Eye (tissue), 1 donor: ENCODE measurements around the gene HSPA1B.
"Not testable (repeated sequence)": the region's sequence is repeated elsewhere in the genome, so short reads cannot be mapped to it uniquely, and the experiment has no call there.

Experiments
- DNase-seq: peaks from one replicate; pipeline ENCODE4 v3.0.0-alpha.2; 2015

The HSPA1B gene

DNA sequence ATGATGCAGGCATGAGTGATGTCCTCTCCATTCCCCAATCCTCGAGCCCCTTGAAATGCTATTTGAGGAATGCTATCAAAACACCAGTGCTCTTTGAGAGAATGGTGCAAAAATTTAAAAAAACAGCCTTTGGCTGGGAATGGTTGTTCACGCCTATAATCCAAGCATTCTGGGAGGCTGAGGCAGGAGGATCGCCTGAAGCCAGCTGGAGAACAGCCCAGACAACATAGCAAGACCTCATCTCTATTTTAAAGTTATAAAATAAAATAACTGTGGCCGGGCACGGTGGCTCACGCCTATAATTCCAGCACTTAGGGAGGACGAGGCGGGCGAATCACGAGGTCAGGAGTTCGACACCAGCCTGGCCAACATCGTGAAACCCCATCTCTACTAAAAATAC is 27.8 kb upstream of the HSPA1B start:
- DNase-seq = no peak

DNA sequence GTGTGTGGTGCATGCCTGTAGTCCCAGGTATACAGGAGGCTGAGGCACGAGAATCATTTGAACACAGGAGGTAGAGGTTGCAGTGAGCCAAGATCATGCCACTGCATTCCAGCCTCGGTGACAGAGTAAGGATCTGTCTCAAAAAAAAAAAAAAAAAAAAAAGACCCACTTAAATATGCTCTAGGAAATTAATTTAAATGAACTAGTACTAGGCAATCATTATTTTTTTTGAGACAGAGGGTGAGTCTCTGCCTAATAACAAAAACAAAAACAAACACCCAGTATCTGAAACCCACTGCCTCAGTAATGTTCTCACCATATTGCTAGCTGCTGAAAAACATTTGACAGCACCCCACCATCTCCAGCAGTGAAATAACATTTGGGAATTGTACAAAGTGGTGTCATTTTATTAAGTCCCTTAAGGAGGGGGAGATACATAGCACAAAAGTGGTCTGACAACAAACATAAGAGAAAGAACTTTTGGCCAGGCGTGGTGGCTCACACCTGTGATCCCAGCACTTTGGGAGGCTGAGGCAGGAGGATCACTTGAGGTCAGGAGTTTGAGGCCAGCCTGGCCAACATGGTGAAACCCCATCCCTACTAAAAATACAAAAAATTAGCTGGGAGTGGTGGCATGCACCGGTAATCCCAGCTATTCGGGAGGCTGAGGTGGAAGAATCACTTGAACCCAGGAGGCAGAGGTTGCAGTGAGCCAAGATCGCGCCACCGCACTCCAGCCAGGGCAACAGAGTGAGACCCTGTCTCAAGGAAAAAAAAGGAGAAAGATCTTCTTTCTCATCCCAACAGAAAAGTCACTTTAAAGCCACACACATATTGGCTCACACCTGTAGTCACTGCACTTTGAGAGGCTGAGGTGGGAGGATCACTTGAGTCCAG is 26.3 kb upstream of the HSPA1B start:
- DNase-seq = not testable (repeated sequence)

DNA sequence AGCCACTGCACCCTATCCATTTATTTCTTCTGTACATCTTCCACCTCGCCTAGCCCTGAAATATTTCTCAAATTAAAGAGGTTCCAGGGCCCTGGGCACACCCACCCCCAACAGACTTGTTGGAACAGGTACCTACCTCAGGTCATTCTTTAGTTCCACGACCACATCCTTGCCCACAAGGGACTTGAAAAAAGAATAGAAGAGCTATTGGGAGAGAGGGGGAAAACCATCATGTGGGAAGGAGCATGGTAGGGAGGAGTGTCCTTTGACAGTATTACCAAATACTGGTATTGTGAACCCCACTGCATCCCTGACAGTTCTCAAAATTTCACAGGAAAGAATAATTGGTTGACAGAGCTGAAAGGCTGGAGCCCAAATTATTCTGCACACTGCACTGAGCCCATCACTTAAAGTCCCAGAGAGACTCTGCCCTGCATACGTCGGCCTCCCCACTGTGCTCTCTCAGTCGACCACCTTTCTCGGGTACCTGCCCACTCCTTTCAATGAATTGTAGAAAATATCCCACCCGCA is 21.5 kb upstream of the HSPA1B start:
- DNase-seq = no peak

DNA sequence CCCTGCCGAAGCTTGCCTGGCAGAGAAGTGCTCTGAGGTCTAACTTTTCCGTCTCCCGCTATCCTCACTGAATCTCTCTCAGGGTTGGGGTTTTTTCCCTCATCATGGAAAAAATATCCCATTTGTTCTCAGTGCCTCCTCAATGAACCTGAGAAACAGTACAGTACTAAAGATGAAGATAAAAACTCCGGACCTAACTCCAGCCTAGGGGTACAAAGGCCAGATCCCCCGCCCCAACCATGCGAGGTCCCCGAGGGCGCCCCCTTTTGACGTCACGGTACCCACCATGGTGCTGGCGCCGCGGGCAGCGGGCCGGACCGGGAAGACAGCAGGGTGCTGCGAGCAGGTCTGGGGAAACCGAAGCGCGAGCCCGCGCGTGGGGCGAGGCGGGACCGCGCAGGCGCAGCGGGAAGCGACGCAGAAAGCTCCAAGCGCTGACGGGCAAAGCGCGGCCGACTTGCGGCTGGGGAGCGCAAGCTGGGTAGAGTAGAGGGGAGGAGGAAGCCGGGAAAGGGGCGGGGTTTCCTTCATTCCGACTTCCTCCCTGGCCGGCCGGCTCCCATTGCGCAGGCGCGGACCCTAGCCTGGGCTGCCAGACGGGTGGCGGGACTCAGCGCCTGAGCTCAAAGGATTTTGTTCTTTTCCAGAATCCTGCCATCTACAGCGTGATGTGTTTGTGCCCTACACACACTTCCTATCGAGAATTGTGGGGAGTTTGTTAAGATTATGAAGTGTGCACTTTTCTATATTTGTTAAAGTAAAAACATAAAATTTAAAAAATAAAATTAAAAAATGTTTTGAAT is 20.9 kb upstream of the HSPA1B start, which contains the start of gene LSM2:
LSM2 (minus strand) TSS at position 497 of the 803 bp plus-strand sequence; CDS start at position 288, 209 bp downstream.
- DNase-seq = peak; percentile 99

DNA sequence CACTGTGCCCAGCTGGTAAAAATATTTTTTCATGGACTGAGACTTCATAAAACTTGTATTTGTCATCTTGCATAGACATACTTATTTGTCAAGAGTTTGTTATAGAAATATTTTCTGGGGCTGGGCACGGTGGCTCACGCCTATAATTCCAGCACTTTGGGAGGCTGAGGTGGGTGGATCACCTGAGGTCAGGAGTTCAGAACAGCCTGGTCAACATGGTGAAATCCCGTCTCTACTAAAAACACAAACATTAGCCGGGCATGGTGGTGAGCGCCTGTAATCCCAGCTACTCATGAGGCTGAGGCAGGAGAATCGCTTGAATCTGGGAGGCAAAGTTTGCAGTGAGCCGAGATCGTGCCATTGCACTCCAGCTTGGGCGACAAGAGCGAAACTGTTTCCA is 18.9 kb upstream of the HSPA1B start:
- DNase-seq = not testable (repeated sequence)

DNA sequence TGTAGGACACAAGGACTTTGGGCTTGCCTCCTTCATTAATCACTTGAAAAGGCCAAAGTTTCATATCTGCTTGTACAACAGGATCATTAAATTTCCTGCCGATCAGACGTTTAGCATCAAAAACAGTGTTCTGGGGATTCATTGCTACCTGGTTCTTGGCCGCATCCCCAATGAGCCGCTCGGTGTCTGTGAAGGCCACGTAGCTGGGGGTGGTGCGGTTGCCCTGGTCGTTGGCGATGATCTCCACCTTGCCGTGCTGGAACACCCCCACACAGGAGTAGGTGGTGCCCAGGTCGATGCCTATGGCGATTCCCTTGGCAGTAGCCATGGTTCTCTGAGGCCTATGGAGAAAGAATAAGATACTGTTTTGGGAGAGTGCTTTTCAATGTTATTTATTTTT is 15.9 kb upstream of the HSPA1B start:
- no peak for DNase-seq

DNA sequence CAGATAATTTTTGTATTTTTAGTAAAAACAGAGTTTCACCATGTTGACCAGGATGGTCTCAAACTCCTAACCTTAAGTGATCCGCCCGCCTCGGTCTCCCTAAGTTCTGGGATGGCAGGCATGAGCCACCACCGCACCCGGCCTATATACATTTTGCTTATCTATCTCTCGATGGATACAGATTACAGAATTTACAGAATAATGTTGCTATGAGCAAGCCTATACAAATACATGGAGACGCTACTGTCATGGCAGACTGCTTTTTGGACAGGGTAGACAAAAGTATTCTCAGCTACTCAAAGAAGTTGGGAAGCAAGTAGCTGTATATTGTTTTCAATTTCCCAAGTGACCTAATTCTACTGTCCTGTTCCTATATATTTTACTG is 14.1 kb upstream of the HSPA1B start:
- DNase-seq = no peak

DNA sequence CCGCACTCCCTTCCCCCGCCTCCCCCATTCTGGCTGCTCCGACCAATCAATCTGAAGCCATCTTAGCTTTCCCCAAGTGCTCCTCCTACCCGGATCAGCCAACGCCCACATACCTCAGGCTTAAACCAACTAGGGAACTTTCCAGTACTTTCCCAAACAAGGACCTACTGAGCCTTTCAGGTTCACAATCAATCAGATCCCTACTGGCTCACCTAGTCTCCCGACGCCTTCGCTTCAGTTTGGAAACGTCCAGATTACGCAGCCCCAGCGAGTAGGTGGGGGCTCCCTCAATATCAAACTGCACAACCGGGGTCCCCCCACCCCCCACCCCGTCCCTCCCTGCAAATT is 12.9 kb upstream of the HSPA1B start:
- DNase-seq = peak; percentile 98

DNA sequence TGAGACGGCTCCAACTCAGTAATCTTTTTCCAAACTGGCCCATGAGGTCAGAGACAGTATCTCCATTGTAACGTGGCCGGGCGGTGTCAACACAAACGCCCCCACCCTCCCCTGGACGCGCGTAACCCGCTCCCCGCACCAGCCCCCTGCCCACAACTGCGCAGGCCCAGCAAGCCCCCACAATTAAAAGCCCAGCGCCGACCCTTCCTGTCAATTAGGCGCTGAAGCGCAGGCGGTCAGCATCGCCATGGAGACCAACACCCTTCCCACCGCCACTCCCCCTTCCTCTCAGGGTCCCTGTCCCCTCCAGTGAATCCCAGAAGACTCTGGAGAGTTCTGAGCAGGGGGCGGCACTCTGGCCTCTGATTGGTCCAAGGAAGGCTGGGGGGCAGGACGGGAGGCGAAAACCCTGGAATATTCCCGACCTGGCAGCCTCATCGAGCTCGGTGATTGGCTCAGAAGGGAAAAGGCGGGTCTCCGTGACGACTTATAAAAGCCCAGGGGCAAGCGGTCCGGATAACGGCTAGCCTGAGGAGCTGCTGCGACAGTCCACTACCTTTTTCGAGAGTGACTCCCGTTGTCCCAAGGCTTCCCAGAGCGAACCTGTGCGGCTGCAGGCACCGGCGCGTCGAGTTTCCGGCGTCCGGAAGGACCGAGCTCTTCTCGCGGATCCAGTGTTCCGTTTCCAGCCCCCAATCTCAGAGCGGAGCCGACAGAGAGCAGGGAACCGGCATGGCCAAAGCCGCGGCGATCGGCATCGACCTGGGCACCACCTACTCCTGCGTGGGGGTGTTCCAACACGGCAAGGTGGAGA is 12.3 kb upstream of the HSPA1B start, which contains the start of the genes HSPA1A and HSPA1L:
HSPA1A (plus strand) TSS at position 519 of the 814 bp plus-strand sequence; CDS start at position 733, 214 bp downstream.
HSPA1L (minus strand) TSS at position 259 of the 814 bp plus-strand sequence. CDS start 3,311 bp downstream, outside the sequence.
- DNase-seq = peak; percentile 98

DNA sequence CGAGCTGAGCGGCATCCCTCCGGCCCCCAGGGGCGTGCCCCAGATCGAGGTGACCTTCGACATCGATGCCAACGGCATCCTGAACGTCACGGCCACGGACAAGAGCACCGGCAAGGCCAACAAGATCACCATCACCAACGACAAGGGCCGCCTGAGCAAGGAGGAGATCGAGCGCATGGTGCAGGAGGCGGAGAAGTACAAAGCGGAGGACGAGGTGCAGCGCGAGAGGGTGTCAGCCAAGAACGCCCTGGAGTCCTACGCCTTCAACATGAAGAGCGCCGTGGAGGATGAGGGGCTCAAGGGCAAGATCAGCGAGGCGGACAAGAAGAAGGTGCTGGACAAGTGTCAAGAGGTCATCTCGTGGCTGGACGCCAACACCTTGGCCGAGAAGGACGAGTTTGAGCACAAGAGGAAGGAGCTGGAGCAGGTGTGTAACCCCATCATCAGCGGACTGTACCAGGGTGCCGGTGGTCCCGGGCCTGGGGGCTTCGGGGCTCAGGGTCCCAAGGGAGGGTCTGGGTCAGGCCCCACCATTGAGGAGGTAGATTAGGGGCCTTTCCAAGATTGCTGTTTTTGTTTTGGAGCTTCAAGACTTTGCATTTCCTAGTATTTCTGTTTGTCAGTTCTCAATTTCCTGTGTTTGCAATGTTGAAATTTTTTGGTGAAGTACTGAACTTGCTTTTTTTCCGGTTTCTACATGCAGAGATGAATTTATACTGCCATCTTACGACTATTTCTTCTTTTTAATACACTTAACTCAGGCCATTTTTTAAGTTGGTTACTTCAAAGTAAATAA is 10.2 kb upstream of the HSPA1B start:
- not testable (repeated sequence) for DNase-seq

DNA sequence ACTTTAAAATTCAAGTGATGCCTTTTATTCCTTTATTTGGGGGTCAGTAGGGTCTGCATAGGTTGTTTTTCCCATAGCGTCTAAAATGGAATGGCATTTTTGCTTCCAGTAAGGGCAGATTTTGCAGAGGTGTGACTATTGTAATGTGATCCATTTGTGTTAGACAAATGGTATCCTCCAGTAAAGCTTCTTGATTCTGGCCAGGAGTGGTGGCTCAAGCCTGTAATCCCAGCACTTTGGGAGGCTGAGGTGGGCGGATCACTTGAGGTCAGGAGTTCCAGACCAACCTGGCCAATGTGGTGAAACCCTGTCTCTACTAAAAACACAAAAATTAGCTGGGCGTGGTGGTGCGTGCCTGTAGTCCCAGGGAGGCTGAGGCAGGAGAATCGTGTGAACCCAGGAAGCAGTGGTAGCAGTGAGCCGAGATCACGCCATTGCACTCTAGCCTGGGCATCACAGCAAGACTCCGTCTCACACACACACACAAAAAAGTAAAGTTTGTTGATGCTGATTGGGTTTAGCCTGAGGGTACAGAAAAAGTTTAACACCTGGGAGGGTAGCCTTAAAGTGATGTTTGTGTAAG is 9.5 kb upstream of the HSPA1B start:
- DNase-seq = not testable (repeated sequence)

DNA sequence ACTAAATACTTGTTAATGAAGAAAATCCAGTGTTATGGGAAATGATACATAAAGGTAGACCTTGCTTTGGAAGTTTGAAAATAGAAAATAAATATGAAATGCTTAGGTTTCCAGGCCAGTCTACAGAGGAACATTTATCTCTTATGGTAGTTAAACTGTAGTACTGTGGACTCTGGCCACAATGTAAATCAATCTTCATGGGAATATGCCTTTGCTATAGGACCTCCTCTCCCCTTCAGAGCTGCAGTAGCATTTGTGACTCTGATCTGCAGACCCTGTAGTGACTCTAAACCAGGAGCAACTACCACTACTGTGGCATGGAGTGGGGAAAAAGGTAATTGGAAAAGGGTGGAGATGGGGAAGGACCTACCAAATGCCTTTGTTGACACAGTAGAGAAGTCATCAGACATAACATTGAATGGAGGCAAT is 7.7 kb upstream of the HSPA1B start:
- no peak for DNase-seq

DNA sequence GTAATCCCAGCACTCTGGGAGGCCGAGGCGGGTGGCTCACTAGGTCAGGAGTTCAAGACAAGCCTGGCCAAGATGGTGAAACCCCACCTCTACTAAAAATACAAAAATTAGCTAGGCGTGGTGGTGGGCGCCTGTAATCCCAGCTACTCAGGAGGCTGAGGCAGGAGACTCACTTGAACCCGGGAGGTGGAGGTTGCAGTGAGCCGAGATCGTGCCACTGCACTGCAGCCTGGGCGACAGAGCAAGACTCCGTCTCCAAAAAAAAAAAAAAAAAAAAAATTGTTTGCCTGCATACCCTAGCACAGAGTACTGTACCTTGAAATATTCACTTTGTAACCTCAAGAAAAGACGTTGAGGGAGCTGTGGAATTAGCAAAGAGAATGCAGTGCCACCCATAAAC is 7.1 kb upstream of the HSPA1B start:
- DNase-seq = not testable (repeated sequence)

DNA sequence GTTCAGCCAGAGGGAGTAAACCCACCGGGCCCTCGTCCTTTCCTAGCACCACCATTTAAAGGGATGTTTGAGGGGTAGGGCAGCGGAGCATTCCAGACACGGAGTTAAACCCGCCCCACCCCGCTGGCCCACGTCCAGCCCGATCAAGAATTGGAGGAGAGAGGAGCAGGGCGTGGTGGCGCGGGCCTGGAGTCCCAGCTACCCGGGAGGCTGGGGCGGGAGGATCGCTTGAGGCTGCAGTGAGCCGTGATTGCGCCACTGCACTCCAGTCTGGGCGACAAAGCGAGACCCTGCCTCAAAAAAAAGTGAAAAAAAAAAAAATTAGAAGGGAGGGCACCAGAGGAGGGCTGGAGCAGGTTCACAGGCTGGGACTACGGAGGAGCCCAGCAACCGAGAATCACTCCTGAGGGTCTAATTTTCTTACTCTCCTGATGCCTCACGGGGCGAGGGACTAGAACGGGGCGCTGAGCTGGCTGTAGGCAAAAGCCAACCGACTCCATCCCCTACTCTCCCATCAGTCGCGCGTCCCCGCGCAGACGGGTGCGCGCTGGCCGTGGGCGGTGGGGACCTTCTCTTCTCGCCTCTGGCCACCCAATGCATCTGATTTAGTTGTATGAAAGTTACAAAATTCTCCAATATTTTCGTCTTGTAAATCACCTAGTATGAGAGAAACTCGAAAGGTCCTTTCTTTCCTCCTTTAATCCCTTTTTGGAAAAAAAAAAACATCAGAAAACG is 6.1 kb upstream of the HSPA1B start:
- no peak for DNase-seq

DNA sequence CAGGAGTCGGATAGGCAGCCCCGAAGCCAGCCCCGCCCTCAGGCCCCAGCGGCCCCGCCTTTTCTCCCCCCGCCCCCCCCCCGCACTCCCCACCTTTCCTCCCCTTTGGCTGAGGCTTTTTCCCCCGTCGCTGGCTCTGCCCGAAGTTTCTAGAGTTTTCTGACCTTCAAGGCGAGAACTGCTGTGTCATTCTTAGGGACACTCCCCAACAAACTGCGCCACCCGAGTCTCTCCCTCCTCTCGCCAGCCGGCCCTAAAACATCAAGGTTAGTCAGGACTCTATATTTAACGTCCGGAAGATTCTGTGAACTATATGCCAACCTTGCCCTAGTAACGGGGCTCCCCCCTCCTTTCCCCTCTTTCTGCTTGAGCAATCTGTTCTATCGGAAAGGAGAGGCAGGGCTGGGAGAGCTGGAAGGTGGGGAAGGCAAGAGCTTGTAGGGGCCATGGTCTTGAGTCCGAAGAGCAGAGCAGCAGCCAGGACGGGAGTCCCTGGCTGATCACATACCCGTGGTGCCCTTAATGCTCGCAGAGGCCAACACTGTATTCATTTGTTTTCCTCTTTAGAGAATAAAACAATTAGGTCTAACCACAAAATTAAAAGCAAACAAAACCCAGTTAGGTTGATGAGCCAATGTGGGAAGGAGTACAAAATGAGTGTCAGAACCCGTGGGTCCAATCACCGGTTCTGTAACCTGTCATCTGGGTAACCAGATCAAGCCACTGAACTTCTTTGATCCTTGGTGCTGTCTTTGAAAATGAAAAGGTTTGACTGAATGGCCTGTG is 5.3 kb upstream of the HSPA1B start:
- peak; percentile 84 for DNase-seq

DNA sequence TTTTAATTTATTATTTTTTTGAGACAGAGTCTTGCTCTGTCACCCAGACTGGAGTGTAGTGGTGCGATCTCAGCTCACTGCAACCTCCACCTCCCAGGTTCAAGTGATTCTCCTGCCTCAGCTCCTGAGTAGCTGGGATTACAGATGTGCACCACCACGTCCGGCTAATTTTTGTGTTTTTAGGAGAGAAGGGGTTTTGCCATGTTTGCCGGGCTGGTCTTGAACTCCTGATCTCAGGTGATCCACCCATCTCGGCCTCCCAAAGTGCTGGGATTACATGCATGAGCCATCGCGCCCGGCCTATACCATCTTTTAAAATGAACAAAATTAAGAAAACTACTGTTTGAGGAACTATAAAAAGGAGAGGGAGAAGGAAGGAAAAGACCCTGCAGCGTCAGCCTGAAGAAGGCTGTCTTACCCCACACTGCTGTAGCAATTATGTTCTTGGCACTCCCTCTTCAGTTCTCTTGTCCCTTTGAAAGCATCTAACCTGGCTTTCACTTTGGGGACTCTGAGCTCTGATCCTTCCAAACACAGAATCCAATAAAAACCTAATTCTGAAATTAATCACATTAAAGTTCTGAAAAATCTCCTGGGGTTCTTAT is 3.8 kb upstream of the HSPA1B start:
- not testable (repeated sequence) for DNase-seq

DNA sequence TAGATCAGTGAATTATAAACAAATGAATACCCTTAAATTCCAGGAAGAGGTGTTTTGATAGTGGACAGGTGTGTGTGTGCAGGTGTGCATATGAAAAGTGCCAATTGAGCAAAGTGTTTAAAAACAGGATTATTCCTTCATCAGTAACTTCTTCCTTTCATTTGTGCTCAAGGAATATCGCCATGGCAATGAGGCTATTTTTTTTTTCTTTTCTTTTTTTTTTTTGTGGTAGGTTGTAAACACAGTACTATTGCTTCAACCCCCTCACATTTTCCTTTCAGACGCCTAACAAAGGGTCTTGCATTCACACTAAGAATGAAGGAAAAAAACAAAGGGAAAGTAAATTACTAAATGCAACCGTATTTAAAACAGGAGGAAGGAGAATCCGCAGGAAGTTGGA is 2.0 kb upstream of the HSPA1B start:
- no peak for DNase-seq

DNA sequence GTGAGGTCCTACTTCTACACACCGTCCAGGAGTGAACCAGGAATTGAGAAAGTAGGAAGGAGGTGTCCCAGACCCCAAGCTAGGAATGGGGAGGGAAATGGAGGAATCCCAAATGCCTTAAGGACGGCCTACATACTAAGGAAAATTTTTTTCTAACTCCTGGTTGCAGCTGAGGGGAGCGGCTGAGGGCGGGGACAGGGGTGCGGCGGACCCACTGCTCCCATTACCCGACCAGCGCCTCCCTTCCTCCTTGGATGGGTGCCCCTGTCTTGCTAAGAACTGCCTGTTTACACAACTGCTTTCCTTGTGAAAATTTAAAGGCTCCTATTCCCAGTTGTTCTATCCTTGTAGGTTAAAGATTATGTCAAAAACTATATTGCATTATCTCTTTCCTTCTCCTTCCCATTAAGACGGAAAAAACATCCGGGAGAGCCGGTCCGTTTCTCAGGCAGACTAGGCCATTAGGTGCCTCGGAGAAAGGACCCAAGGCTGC is 699 bp upstream of the HSPA1B start:
- no peak for DNase-seq
